NCI-H1694 treated with DMSO at 0.1 percent for 48 hours (cell line): ENCODE results near the gene TNMD.
A peak's percentile ranks its signal among the peaks of the same experiment; 100 is the strongest.
"Not testable (repeated sequence)": the region's sequence is repeated elsewhere in the genome, so short reads cannot be mapped to it uniquely, and the experiment has no call there.

Experiments
- DNase-seq: peaks from one replicate; lab custom pipeline; 2025; lab: John Stamatoyannopoulos, UW

Gene TNMD

DNA sequence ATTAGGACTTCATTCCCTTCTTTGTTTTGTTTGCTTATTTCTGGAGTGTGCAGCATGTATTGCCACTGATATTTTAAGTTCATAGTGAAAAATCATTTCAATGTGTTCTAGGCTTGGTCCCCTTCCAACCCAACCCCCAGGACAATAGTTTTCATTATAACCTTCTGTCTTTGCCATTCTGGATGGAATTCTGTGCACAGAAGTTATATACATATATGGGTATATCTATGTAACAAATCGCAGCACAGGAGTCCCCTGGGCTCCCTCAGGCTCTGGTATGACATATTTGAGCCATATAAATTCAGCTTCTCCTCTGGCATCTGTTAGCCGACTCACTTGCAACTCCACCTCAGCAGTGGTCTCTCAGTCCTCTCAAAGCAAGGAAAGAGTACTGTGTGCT lies at the start of gene TNMD:
TNMD (plus strand) TSS at position 326 of the 400 bp plus-strand sequence. CDS start 83 bp downstream, outside the sequence.
- no peak for DNase-seq

DNA sequence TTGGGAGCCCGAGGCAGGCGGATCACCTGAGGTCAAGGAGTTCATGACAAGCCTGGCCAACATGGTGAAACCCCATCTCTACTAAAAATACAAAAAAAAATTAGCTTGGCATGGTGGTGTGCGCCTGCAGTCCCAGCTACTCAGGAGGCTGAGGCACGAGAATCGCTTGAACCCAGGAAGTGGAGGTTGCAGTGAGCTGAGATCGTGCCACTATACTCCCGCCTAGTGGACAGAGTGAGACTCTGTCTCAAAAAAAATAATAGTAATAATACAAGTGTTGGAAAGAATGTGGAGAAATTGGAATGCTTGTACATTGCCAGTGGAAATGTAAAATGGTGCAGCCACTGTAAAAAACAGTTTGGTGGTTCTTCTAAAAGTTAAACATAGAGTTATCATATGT lies 19.2 kb upstream of the TNMD start:
- not testable (repeated sequence) for DNase-seq

DNA sequence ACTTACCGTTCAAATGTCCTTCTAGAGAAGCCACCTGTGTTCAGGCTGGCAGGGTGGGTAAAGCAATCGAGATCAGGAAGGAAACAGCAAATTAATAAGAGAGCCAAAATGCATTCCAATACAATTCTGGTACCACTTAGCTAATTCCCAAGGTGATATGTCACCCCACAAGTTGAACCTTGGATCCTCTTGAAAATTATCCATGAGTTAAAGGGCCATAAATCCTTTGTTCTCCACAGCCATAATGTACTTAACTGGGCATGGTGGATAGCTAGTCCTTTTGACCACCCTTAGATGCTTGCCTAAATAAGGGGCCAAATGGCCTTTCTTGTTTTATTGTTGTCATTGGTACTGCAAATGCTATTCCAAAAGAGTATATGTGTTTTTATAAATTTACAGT lies 2.0 kb downstream of the TNMD start:
- no peak for DNase-seq

DNA sequence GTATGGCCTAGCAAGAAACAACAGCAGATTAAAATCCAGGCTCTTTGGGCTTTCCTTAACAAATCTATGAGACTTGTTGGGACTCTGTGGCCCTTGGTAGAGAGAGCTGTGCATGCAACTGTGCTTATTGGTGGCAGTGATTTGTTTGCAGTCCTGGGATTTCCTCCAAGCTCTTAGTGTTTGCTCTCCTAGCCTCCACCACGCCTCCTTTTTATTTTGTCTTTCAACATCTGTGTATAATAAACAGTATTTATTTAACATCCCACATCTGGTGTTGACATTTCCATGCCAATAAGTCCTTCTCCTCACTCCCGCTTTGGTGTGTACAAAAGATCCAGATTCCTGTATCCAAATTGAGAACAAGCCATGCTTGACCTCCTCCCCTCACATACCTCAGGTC lies 3.1 kb downstream of the TNMD start:
- no peak for DNase-seq

DNA sequence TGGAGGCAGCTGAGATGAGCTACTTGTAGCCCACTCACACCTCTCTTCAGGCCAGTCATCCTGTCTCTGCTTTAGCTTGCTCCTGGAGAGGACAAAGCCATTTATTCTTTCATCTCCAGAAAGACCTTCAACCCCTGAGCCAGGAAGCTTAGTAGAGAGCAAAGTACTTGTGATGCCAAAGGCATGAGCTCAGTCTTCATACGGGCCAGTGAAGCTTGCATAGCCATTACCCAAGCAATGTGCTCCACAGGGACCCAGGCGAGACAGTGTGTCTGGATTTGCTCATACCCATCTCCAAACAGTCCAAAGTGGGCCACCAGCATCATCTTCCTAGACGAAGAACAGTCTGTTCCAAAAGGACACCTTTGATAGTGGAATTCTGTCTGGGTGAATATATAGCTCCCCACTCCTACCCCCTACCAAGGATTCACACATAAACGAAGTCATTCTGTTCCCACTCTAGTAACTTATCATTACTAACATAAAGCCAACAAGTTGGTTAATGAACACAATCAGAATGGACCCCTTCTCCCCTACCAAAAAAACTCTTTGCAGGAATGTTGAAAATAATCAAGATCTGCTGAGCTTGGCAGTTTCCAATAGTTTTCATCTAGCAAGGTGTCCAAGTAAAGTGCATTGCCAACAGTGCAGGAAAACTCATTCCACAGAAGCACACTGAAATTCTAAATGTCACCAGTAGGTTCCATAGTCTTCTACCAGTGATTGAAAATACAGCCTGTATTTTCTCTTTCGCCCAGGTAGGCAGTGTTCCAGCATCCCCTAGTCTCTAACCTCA lies 6.7 kb downstream of the TNMD start:
- no peak for DNase-seq

DNA sequence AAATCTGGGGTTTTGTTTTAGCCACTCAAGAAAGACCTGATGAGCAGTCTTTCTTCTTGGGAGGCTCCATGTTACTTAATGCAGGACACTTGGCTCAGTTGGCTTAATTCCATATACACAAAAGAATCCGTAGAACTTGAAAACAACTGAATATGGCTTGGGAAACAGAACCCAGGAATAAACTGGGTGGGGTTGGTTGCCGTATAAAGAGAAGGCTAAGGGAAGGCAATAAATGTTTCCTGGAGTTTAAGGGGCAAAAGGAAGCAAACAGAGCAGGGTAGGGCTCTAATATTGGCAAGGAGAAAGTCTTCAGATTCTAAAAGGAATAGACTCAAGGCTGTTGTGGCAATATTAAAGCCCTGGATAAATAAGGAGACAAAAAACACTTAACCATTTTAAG lies 8.4 kb downstream of the TNMD start:
- DNase-seq, result no peak

DNA sequence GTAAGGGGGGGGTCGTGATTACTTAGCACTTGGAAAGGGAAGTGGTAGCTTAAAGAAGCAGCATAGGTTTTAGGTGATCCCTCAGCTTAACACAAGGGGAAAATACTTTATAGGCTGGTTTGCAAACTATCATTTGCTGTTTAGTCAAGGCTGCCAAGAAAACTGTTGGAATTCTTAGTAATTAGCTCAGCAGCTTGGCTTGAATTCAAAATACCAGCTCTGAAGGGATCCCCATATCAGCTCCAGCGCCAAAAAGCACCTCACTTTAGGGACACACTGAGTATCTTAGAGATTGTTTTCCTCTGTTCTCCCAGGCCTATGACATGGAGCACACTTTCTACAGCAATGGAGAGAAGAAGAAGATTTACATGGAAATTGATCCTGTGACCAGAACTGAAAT lies 8.8 kb downstream of the TNMD start:
- no peak for DNase-seq

DNA sequence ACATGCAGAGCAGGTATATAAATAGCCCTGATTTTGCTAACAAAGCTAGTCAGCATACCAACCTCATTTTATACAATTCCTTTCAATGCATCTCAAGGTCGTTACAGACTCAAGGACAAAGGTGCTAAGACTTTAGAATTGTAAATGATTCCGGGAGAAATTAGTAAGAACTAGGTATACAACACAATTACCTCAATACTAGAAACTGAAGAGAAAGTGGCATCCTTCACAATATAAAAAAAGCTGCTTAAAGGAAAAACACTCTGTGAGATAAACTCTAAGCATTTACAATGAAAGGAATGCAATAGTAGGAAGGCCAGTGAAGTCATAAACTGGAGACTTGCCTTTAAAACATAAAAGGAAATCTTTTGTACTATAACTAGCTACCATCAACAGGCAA lies 11.9 kb downstream of the TNMD start:
- DNase-seq, result no peak

DNA sequence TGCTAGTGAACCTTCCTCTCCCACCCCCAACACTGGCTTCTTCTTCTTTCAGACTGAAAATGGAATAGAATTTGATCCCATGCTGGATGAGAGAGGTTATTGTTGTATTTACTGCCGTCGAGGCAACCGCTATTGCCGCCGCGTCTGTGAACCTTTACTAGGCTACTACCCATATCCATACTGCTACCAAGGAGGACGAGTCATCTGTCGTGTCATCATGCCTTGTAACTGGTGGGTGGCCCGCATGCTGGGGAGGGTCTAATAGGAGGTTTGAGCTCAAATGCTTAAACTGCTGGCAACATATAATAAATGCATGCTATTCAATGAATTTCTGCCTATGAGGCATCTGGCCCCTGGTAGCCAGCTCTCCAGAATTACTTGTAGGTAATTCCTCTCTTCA lies 14.7 kb downstream of the TNMD start:
- no peak for DNase-seq

DNA sequence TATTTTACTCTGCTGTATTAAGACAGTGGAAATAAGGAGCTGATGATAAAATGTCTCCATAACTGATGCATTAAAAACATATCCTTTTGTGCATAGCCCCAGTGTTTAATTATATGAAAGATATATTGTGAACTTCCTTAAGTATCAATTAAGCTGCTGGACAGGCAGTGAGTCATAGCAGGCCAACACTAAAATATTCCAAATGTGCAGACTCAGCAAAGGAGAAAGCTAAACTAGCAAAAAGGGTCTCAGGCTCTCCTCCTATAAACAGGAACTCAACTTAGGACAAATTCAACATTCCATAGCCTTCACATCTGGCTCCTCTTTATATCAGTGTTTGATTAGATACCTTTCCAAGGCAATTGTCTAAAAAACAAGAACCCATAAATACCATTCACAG lies 15.6 kb downstream of the TNMD start:
- no peak for DNase-seq

DNA sequence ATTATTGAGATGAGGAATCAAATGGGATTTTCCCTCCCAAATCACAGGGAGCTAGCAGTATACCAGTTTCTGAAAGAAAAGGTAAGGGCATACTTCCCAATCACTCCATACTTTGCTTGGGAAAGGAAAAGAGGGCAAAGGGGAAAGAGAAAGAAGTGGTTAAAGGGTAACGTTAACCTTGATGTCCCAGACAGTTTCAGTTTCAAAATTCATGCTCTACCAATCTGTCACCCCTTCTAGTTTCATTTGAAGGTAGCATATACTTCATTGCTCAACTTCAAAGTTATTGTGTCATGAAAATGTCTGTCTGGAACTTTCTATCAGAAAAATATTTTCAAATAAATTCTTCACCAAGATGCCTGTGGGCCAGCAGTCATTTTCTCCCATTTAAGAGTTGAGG lies 16.0 kb downstream of the TNMD start:
- no peak for DNase-seq

DNA sequence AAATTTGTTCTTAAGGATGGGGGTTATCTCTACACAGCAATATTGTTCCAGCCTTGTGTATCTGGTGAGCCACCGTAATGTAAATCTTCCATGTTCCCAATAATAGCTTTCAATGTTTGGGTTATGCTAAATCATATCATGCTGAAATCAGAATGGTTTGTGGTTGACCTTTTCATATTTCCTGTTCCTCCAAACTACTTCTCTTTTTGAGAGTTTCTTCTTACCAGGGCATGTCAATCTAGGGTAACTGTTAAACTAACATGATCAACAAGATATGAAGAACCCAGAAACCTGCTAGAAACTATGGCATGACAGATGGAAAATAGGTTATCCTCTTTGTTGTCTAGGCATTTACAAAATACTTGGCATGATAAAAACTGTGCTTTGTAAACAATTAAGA lies 22.0 kb downstream of the TNMD start:
- DNase-seq, result no peak

DNA sequence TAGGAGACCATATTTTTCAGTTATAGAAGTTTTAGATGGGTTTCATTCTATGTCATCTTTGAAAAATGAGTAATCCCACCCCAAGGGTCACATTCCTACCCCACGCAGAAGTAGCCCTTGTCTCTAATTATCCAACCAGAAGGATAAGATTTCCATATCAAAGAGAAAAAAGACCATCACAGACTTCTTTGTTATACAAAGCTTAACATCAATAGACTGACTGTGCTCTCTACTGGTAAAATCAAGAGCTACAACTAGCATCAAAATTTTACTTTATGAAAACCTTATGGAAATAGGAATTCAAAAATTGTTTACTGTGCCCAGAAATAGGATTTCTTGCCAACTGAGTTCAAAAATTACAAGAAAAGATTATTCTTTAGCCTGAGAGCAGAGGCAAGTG lies 24.9 kb downstream of the TNMD start:
- DNase-seq, result no peak

DNA sequence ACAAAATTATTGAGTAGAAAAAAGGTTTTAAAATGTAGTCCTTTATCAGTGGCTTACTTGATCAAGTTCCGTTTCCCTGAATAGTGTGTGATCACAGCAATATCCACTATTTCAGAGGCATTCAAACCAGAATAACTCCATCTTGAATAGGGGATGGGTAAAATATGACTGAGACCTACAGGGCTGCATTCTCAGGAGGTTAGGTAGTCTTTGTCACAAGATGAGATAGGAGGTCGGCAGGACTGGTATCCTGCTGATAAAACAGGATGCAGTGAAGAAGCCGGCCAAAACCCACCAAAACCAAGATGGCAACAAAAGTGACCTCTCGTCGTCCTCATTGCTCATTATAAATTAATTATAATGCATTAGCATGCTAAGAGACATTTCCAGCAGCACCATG lies 27.2 kb downstream of the TNMD start:
- no peak for DNase-seq

DNA sequence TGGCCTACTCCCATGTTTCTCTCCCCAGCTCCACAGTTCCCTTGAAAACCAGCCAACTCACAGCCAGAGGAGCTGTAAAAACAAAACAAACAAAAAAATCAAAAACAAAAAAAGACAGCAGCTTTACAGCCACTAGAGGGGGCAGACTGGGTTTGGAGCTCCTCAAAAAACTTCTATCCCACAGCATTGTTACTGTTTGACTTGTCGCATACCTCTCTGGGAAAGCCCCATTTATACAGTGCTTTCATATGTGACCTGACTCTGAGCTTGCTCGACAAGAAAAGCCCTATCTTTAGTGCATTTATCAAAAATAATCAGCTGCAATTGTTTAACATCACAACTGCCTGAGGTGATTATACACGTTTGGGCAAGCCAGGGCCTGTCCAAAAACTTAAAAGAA lies 30.3 kb downstream of the TNMD start:
- DNase-seq, result peak; percentile 74

DNA sequence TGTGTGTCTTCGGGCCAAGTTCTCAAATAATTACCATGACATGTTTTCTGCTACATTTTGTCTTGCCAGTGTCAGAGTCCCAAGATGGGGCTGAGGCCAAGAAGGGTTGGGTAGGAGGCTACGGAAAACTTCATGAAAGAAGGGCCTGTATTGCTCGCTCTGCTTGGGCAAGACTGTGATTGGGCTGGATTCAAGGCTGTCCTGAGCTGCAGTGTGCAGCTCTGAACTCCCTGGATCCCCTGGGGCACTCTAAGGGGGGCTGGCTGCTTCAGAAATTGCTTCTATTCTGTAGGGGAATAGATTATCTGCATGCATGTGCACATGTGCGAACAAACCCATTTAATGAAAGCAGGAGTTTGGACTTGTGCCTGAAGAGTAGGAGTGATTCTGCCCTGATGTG lies 38.3 kb downstream of the TNMD start:
- no peak for DNase-seq

DNA sequence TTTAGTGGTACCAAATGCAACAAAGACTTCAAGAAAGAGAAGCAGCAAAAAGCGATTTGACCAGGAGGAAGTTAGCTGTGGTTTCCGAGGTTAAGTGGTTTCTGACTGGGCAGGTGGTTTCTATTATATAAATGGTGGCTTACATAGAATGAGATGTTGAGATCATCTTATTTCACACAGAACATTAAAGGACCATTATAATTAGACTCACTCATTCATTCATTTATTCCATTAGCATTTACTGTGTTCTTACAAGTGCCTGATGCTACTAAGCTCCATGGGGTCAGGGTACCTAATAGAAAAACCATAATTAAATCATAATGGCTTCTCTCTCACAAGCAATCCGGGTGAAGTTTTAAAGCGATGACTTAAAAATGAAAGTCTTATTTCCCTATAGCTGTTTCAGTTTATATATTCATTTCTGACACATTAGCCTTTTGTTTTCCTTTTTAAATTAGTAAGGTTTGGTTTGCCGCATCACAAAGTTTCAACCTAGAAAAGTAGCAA lies 41.3 kb downstream of the TNMD start:
- DNase-seq, result no peak

DNA sequence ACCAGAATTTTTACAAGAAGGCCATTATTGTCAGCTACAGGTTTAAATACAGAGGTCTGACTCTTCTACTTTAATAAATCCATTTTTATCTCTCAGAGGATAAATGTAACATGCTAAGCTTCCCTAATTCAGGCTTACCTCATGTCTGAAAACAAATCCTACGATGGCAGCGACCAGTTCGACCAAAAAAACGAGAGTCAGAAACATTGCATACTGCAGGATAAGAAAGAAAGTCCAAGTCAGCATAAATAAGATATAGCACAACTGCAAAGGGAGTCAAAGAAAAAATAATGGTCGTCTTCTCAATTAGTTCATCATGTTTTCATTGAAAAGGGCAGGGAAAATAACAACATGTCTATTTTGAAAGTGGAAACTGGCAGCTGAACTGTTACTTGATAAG lies 50.3 kb downstream of the TNMD start:
- no peak for DNase-seq

DNA sequence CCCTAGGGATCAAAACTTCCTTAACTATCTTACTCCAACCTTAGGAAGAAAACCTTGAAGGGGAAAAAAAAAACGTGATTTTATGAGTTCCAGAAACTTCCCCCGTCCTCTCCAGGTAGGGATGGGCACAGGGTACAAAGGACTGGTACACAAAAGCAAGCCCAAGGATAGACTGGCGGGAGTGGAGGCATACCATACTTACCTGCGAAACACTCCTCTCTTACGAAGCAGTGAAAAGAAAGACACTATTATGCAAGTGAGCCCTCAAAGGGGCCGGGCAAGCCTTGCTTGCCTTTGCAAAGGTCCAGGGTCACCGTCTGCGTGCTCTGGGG lies 51.2 kb downstream of the TNMD start:
- no peak for DNase-seq

DNA sequence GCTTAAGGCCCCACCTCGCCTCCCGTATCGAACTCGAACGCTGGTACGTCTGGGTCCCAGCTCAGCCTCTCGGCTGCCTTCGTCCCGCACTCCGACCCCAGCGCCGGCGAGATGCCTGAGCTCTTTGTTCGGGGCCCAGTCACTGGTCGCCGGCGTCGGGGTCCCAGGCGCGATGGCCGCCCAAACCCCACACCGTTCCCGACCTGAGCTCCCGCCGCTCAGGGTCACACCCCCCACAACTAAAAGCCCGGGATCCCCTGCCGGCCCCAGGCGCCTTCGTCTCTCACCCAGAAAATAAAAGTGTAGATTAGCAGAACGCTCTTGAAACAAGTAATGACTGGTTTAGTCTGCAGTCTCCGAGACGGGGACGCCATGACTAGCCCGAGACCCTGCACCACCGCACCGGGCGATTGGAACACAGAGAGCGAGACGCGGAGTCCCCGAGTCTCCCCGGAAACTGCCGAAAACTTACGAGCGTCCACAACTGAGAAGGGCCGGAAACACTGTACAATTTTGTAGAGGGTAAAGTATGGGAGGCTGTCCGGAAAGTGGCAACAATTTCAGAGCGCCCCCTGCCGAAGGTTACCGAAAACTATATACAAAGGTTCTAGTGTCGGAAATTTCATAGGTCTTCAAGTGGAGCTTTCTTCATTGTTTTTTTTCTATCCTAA lies 51.7 kb downstream of the TNMD start, which contains the start of gene TSPAN6:
TSPAN6 (minus strand) TSS at position 486 of the 671 bp plus-strand sequence; CDS start at position 374, 112 bp downstream.
- peak; percentile 91 for DNase-seq

DNA sequence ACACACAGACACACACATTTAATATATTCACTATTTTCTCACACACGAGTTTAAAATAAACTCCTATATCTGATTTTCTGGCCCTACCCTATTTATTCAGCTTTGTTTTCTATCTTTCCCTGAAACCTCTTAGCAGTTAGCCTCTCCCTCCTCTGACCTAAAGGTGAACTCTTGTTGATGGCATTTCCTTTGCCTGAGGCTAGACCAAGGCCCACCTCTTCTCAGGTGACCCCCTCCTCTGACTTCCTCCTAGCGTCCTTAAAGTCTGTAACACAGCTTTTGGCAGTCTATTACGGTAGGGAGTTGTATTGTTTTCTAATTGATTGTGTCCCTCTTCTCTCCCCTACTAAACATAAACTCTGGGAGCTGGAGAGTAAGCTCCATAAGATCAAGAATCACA lies 57.6 kb downstream of the TNMD start:
- no peak for DNase-seq

DNA sequence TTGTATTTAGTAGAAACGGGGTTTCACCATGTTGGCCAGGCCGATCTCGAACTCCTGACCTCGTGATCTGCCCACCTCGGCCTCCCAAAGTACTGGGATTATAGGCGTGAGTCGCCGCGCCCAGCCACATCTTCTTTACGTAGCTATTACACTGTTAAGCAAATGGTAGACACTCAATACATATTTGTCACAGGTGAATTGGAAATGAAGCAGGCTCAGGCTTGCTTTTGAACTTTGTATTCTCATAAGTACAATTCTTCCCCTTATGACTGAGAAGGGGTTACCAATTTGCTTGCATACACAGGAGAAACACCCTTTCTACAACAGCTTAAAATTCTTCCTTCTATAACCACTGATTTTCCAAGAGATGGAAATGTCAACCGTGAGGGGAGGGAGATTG lies 58.5 kb downstream of the TNMD start:
- DNase-seq, result no peak
